Raji (cell line): Measurements from ENCODE around the gene CMIP.

Experiments used
- POLR2A ChIP-seq: IDR thresholded peaks from 2 replicates; pipeline ENCODE4 v1.6.1; 2011; ENCODE audit warnings: low read depth, low read length, control low read depth; ENCODE audit not compliant: insufficient read depth

The CMIP gene

GRCh38 chr16:81646561-81646960 is 202.0 kb downstream of the CMIP start:
- no peak for TF ChIP-seq POLR2A

DNA sequence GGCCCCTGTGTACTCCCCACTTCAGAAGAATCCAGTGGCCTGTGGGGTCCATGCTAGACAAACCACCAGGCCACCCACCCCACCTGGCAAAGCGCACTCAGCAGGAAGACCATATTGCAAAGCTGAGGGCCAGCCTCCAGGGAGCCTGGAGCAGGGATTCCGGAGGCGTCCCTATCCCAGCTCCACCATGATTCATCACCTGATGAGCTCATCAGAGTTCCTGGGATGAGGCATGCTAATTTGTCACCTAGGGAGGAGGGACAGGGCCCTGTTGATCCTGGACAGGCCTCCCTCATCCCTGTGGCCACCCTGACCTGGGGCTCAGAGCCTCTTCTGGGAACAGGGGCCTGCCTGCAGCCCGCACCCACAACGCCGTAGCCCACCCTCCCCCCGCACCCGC is 202.9 kb downstream of the CMIP start:
- TF ChIP-seq POLR2A = no peak

DNA sequence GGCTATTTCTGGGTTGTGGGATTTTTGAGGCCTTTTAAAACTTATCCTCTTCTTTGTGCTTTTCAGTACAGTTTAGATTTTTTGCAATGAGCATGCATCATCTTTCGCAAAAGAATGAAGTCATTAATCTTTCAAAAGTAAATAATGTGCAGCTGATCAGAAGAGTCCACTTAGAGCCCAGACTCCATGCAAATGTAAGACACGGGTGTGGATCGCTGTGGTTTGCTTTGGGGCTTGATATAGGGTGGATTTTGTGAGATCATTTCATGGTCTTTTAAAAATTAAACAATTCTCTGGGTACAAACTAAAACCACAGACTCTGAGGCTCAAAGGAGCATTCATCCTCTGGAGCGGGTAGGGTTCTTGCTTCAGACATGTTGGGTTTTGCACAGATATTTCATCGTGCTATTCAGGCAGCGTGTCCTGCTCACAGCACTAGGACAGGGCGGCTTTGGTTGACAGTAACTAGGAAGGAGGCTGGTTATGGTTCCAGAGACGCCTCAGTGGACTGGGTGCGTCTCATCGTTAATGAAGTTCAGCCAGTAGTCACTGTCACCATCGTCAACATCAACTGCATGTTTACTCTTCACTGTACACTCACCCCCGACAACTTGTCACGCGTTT is 205.1 kb downstream of the CMIP start:
- no peak for TF ChIP-seq POLR2A

DNA sequence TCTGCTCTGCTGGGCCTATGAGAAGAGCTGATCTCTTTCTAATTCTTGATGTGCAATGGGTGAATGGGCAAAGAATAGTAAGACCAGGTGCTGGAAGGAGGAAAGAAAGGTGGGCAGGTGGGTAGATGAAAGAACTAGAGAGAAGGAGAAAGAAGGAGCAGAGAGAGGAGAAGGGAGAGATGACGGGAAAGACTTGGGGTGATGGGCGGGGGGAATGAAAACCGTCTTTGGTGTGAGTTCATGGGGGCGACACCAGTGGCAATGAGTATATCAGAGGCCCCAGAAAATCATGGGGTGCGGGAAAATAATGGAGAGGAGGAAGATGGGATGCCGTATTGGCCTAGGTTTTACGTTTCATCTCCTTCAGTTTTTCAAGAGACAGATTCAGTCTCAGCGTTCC is 205.7 kb downstream of the CMIP start:
- no peak for TF ChIP-seq POLR2A

GRCh38 chr16:81650982-81651562 is 206.5 kb downstream of the CMIP start:
- no peak for TF ChIP-seq POLR2A

DNA sequence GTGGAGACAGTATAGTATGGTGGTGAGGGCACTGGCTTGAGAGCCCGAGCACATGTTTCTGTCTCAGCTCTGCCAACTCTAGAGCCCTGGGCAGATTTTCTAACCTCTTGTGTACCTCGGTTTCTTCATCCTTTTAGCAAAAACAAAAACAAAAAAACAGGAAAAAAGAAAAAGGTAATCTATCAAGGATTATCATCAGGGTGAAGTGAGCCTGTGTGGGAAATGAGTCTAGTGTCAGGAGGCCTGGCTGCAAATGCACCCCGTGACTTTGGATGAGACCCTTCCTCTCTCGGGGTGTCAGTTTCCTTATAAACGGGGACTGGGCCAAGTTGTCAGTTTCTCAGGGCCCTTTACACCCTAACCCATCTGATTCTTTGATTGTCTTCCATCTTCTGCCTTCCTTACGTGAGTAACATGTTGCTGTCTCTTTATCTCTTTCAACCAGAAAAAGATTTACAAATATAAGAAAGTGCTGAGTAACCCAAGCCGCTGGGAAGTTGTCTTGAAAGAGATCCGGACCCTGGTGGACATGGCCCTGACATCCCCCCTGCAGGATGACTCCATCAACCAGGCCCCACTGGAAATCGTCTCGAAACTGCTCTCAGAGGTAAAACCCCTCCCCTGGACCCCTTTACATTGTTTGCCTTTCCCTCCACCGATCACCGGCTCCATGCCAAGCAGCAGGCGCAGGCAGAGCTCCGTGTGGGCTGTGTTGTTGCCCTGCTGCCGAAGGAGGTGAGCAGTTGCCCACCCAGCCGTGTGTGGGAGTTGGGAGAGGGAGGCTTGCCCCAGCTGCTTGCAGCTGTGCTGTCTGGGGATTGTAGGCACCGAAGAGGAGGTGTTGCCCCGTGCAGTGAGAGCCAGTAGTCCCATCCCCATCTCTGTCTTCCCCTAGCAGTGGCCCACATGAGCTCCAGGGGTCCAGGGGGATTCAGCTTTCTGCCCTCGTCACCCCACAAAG is 207.4 kb downstream of the CMIP start:
- TF ChIP-seq POLR2A = no peak

DNA sequence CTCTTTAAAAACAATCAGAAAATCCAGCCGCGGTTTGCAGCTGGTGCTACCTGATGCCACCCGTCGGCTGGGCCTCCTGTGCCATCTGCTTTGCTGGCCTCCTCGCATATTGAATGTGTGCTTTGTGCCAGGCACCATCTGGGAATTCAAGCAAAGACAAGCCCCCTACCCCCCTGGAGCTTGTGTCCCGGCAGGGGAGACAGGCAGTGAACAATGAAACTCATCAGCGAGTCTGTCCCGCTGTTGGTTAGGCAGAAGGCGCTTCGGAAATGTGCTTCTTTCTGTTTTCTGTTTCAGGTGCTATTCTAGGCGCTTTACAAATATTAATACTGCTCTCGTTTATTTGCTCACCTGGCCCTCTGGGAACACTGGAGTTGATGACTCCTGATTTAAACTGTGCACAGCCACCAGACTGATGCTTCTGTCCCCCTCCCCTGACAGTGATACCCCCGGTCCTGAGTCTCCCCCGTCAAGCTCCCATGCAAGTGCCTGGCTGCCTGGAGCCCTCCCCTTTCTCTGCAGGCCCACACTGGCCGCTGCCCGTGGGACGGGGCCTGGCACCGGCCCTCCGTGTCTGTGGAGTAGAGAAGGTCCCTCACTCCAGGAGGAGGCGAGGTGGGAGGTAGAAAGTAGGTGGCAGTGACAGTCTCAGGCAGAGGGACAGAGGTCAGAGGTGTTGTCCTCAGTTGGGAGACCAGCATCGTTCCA is 208.3 kb downstream of the CMIP start:
- no peak for TF ChIP-seq POLR2A

GRCh38 chr16:81654346-81654745 is 209.7 kb downstream of the CMIP start:
- TF ChIP-seq POLR2A = no peak

- TF ChIP-seq POLR2A = no peak
These were observed 211.0 kb downstream of the CMIP start for GRCh38 chr16:81655469-81656162.

- no peak for TF ChIP-seq POLR2A
These were observed 212.6 kb downstream of the CMIP start for GRCh38 chr16:81657224-81657623.

- no peak for TF ChIP-seq POLR2A
These were observed 213.2 kb downstream of the CMIP start for GRCh38 chr16:81657781-81658180.

DNA sequence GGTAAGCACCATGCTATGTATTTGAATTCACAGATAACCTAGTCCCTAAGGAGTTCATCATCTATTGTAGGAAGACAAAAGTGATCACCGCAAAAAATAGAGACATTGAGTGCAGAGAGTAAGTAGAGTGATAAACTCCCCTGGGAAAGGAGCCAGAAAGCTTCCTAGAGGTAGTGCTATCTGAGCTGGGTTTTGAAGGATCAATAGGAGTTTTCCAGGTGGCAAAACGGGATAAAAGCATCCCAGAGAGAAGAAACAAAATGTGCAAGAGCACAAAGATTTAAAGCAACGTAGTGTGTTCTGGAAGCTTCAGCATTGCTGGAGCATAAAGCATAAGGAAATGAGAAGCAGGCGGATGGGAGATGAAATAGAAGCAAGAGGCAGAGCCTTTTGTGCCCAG is 213.8 kb downstream of the CMIP start:
- no peak for TF ChIP-seq POLR2A

DNA sequence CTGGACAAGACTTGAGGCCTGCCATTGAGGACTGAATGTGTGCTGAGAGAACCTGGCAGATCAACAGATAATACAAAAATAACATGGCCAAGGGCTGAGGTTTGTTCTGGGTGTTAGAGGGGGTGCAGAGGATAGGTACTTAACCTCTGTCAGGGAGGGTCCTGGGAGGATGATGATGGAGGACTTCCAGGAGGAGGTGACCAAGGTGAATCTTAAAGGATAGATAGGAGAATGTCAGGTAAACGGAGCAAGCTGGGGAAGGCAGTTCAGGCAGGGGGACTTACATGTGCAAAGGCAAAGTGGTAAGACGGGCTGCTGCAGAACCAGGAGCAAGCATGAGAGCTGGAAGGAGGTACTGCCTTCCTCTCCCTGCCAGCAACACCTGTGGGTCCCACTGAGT is 214.6 kb downstream of the CMIP start:
- TF ChIP-seq POLR2A = no peak

DNA sequence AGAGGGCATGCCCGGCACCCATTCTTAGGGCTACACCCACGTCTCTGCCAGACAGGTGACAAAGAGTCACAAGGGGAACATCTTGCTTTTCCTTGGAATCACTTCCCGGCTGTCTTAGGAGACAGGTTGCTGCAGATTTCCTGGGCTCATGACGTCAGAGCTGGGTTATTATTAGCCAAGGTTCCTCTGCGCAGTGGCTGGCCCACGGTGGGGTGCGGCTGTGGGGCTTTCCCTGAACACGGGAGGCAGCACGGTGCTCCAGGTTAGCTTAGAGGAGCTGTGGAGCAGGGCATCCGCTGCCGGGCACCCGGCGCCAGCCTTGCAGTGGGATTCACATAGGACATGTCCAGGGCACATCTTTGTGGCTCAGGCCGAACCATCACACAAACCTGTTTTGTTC is 216.5 kb downstream of the CMIP start:
- no peak for TF ChIP-seq POLR2A

DNA sequence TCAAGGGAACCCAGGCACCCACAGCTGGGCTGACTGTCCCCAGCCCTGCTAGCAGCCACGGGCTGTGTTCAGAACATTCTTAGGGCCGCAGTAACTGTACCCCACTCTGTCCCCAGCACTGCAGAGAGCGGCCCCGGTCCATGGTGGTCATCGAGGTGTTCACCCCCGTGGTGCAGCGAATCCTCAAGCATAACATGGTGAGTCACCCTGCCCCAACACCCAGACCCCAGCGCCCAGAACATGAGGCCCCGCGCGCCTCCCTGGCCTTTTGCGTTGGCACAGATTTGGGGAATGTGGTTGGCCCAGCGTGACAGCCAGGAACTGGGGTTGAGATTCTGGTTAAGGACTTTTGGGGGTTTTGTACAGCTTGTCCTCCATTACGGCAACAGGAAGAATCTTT is 219.5 kb downstream of the CMIP start:
- TF ChIP-seq POLR2A = no peak
